ENCODE measurements around the gene KCNQ2.
"Not testable (repeated sequence)": the region's sequence is repeated elsewhere in the genome, so short reads cannot be mapped to it uniquely, and the experiment has no call there.

Gene KCNQ2

GRCh38 chr20:63488315-63489251, 16.1 kb upstream of the KCNQ2 start:
- DNase-seq = no peak

GRCh38 chr20:63487781-63488241, 15.4 kb upstream of the KCNQ2 start:
- no peak for DNase-seq

- no peak for DNase-seq
These were observed 14.8 kb upstream of the KCNQ2 start for GRCh38 chr20:63487116-63487764.

GRCh38 chr20:63486300-63486855, 13.9 kb upstream of the KCNQ2 start:
- no peak for DNase-seq

- no peak for DNase-seq
These were observed 12.4 kb upstream of the KCNQ2 start for GRCh38 chr20:63484651-63485403.

DNA sequence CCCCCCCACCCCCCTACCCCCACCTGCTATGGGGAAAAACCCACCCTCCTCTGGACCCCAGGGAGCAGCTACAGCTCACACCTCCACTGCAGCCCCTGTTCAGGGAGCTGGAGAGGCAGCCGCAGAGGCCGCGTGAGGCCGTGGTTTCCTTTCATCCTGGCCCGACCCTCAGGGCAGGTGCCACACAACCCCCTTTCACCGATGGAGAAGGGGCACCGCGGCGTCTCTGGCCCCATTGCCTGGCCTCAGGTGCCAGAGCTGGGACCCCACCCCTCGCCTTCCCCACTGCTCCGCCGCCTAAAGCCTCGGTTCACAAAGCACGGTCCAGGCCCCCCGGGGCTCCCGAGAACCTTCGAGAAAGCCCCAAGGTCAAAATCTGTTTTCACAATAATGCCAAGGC, 11.8 kb upstream of the KCNQ2 start:
- DNase-seq = no peak

DNA sequence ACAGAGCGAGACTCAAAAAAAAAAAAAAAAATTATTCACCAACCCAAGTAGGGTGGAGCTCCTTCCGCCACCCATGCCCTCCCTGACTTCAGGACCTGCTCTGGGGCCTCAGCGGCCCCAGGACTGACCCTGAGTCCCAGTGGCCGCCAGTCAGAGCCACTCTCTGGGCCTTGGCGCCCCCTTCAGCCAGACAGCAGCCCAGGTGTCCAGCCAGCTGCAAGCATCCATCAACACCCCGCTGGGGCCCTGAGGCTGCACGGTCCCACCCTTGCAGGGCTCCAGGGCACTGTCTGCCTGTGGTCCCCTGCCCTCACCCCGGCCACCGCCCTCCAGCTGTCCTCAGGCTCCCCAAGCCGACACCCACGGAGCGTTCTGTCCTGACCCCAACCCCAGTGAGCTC, 11.4 kb upstream of the KCNQ2 start:
- DNase-seq = no peak

GRCh38 chr20:63482021-63482587, 9.6 kb upstream of the KCNQ2 start:
- no peak for DNase-seq

DNA sequence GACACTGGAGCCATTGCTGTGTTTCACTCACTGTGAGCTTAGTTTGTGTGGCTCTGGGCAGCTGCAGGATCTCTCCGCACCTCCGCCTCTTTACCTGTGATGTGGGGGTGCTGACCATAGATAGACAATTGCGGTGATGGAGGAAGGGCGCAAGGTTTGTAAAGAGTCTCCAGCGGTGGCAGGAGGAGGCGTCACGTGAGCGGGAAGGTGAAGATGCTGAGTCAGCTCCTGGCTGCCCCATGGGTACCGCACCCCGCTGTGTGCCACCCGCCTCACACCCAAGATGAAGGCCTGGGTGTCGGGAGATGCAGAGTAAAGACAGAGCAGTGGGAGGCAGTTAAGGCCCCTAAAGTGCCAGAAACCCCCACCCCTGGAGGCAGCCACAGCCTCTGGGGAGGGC, 9.0 kb upstream of the KCNQ2 start:
- DNase-seq = no peak

DNA sequence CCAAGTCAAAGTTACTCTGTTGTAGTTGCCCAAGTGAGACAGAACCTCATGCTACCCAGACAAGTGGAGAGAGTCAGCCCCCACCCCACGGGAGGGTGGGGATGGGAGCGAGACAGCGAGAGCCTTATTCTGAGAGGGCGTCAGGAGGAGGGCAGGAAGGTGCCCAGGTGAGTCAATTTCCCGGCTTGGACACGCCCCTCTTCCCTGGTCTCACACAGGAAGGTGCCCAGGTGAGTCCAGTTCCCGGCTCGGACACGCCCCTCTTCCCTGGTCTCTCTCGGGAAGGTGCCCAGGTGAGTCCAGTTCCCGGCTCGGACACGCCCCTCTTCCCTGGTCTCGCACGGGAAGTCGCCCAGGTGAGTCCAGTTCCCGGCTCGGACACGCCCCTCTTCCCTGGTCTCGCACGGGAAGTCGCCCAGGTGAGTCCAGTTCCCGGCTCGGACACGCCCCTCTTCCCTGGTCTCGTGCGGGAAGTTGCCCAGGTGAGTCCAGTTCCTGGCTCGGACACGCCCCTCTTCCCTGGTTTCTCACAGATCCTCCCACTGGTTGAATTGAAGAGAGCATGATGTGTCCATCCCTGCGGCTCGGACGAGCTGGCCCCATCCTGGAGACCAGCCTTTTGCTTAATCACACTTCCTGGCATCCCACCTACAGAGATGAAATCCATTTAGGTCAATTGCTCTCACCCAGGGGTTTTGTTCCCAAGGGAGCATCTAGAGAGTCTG, 7.4 kb upstream of the KCNQ2 start:
- DNase-seq = not testable (repeated sequence)

- DNase-seq = no peak
These were observed 6.2 kb upstream of the KCNQ2 start for GRCh38 chr20:63478346-63479302.

GRCh38 chr20:63477944-63478343, 5.5 kb upstream of the KCNQ2 start:
- no peak for DNase-seq

DNA sequence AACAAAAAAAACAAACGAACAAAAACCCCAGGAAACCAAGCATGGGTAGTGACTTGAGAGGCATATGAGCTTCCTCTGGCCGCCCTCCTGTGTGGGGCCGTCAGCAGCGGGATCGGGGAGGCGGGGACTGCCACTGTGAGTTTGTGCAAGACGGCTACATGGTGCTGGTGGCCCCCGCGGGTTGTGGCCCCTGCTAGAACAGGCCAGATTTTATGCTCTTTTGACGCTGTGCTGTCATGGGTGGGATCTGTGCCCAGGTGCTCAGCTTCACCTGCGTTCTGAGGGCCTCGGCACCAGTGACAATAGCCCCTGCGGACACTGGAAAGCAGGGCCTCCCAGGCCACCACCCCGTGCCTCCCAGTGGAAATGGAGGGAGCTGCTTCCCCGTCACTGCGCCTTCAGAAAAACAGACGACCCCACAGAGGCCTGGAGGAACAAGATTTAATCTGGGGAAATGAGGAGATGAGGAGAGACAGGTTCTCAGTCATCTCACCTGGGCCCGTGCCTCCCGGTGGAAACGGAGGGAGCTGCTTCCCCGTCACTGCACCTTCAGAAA, 4.7 kb upstream of the KCNQ2 start:
- no peak for DNase-seq

- no peak for DNase-seq
These were observed 2.8 kb upstream of the KCNQ2 start for GRCh38 chr20:63475209-63475608.

GRCh38 chr20:63473555-63474449, 1.3 kb upstream of the KCNQ2 start:
- no peak for DNase-seq

GRCh38 chr20:63472862-63473390, 471 bp upstream of the KCNQ2 start:
- DNase-seq = no peak

DNA sequence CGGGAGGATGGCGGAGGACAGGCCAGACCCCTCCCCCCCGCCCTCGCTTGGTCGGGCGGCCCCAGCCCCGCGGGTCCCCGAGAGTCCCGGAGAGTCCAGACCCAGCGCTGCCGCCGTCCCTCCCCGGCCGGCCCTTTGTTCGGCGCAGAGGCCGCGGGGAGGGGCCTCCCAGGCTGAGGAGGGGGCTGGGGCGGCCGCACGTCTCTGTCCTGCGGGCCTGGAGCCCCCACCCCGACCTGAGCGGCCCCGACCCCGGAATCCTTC, 806 bp downstream of the KCNQ2 start:
- DNase-seq = no peak

- no peak for DNase-seq
These were observed 1.3 kb downstream of the KCNQ2 start for GRCh38 chr20:63471002-63471716.

GRCh38 chr20:63470410-63470809, 2.0 kb downstream of the KCNQ2 start:
- DNase-seq = no peak
